Retinal pigment epithelial cell (primary cell): ENCODE data around the gene MYOF.

Experiments
- DNase-seq: peaks from one replicate; pipeline ENCODE4 v3.0.0-alpha.2; 2010; ENCODE audit warnings: low read depth
- H3K4me3 ChIP-seq: 2 replicates; pipeline ENCODE4 v1.5.1; 2011; ENCODE audit warnings: mild to moderate bottlenecking, low read length, control low read depth, moderate library complexity
- TF ChIP-seq, protein P1 (sequence below): conservative IDR thresholded peaks from 2 replicates; pipeline ENCODE4 v1.5.1; 2011; ENCODE audit warnings: low read depth, low read length, control low read depth, inconsistent platforms

Gene MYOF

DNA sequence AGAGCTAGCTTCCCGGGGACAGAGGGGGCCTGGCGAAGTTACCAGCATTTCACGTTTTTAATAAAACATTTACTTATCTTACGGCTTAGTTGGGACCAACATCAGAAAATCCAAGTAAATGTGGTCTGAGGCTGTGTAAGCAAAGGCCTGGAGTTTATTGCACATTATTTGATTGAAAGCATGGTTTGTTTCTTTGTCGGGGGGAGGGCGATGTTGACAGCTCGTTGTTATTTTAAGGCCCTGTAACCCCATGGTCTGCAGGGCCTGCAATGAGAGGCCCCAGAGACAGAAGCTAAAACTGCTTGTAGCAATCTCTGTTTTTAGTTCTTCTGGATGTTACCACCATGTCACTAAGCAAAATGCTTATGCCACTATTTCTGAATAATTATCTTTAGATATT is 88.9 kb downstream of the MYOF start:
- H3K4me3 ChIP-seq = no peak overlapping the region
- TF ChIP-seq, protein P1, sequence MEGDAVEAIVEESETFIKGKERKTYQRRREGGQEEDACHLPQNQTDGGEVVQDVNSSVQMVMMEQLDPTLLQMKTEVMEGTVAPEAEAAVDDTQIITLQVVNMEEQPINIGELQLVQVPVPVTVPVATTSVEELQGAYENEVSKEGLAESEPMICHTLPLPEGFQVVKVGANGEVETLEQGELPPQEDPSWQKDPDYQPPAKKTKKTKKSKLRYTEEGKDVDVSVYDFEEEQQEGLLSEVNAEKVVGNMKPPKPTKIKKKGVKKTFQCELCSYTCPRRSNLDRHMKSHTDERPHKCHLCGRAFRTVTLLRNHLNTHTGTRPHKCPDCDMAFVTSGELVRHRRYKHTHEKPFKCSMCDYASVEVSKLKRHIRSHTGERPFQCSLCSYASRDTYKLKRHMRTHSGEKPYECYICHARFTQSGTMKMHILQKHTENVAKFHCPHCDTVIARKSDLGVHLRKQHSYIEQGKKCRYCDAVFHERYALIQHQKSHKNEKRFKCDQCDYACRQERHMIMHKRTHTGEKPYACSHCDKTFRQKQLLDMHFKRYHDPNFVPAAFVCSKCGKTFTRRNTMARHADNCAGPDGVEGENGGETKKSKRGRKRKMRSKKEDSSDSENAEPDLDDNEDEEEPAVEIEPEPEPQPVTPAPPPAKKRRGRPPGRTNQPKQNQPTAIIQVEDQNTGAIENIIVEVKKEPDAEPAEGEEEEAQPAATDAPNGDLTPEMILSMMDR = no peak
- no peak for DNase-seq

- TF ChIP-seq, protein P1 = no peak
- no peak for DNase-seq
- no peak overlapping the region for H3K4me3 ChIP-seq
Observed at GRCh38 chr10:93392121-93392520, 90.0 kb downstream of the MYOF start.

DNA sequence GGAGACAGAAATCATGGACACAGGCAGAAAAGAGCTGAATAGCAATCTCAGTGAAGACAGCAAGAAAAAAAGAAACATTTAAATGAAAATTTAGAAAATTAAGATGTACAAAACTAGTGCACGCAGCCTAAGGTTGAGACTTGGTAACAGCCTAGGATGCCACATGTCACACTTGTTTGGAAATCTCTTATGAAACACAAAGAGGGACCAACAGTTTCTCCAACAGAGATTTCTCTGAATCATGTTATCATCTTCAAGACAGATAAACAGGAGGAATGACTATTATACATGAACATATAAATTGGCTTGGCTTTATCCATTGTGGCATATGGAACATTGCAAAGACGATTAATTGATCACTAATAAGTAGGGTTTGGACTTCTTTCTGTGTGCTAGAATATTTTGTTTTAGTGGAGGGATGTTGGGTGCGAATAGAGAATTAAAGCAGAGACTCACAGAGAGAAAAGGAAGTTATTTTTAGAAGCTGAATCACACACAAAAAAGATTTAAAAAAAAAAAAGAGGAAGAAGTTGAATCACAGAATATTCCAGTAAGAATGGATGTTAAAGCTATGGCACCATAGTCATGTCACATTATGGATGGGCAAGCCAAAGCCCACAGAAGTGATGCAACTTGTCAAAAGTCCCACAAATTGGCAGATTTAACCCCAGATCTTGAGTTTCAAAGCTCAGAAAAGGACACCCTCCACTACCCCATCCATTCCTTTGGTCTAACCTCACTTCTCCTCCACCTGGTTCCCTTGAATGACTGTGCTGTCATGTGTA is 91.6 kb downstream of the MYOF start:
- TF ChIP-seq, protein P1 = no peak
- no peak for DNase-seq
- no peak overlapping the region for H3K4me3 ChIP-seq

GRCh38 chr10:93386631-93387369 is 95.3 kb downstream of the MYOF start:
- TF ChIP-seq, protein P1 = no peak
- H3K4me3 ChIP-seq = no peak overlapping the region
- DNase-seq = no peak

GRCh38 chr10:93385345-93385744 is 96.8 kb downstream of the MYOF start:
- TF ChIP-seq, protein P1 = no peak
- DNase-seq = no peak
- no peak overlapping the region for H3K4me3 ChIP-seq

GRCh38 chr10:93384006-93384405 is 98.1 kb downstream of the MYOF start:
- no peak for DNase-seq
- TF ChIP-seq, protein P1 = no peak
- no peak overlapping the region for H3K4me3 ChIP-seq

DNA sequence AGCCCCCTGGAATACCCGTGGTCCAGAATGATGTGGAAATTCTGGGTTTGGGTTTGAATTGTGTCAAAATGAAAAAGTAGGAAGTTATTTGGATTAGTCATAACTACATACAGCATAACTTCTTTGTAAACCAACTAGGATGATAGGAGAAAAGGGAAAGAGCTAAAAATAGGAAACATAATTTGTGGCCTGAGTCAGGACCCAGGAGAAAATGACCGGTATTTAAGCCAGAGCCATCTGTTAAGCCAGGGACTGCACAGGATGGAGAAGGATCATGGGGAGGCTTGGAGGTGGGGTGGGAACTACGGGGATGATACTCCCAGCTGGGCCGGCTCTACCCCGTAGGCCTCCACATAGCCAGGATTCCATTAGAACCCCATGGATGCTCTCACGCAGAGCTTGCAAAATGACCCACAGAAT is 98.6 kb downstream of the MYOF start:
- DNase-seq = no peak
- no peak overlapping the region for H3K4me3 ChIP-seq
- TF ChIP-seq, protein P1 = no peak
